Activated B cell treated with CpG ODN at 0.5 μM for 24 hours (primary cell): ENCODE data around the gene RIMBP2. TPM values are rescaled to one million over a fixed set of nuclear protein-coding genes. Genes with fewer than 3 reads are reported as not detected.

Experiments
- ATAC-seq: fragments of 200-7000 bp; cut with Tn5 transposase; one replicate; pipeline ENCODE4 v1.10.0; 2021; ENCODE audit warnings: low read depth, mild to moderate bottlenecking, moderate library complexity
- CTCF ChIA-PET: fragments of 350-600 bp; sonication (Branson Sonifier 250); formaldehyde crosslinking; loops from one replicate; lab custom pipeline; 2021; ENCODE audit warnings: antibody characterized with exemption; lab: Charles Lee
- POLR2A ChIA-PET: fragments of 350-600 bp; sonication (Branson Sonifier 250); formaldehyde crosslinking; loops from one replicate; lab custom pipeline; 2021; ENCODE audit warnings: antibody characterized with exemption; lab: Charles Lee
- DNase-seq: peaks from one replicate; pipeline ENCODE4 v3.0.0; 2022
- H3K27ac Mint-ChIP-seq: one replicate; pipeline ENCODE4 v1.8.0; 2020; ENCODE audit warnings: mixed read lengths
- H3K27me3 Mint-ChIP-seq: one replicate; pipeline ENCODE4 v1.8.0; 2021; ENCODE audit warnings: mixed read lengths
- H3K36me3 Mint-ChIP-seq: one replicate; pipeline ENCODE4 v1.8.0; 2021; ENCODE audit warnings: low read depth, mixed read lengths
- H3K4me1 Mint-ChIP-seq: one replicate; pipeline ENCODE4 v1.8.0; 2021; ENCODE audit warnings: mixed read lengths
- H3K4me3 Mint-ChIP-seq: one replicate; pipeline ENCODE4 v1.8.0; 2020; ENCODE audit warnings: mild to moderate bottlenecking, mixed read lengths
- H3K9me3 Mint-ChIP-seq: one replicate; pipeline ENCODE4 v1.8.0; 2020; ENCODE audit warnings: mixed read lengths
- CTCF ChIP-seq: fragments of 200-600 bp; IDR thresholded peaks from one replicate; pipeline ENCODE4 v1.8.0; 2022; ENCODE audit warnings: antibody characterized with exemption, mild to moderate bottlenecking
- intact Hi-C: fragments of 100-400 bp; cut with micrococcal nuclease; formaldehyde crosslinking; loops from one replicate; pipeline ENCODE4 v1.15.1; 2024
- total RNA-seq: library from RNA; stranded (reverse); gene quantifications from 2 replicates; pipeline ENCODE4 v1.2.3, GENCODE V29; 2022

The RIMBP2 gene
- total RNA-seq, 1 donor from 2014 or later = not detected

GRCh38 chr12:130640901-130641300 lies 75.2 kb downstream of the RIMBP2 start:
- ChIA-PET POLR2A (no interaction called here), CTCF (no interaction called here)
- TF ChIP-seq CTCF = no peak
- DNase-seq = no peak
- ATAC-seq = no peak
- Mint-ChIP-seq H3K9me3 (no peaks in the 10 kb centered on the region), H3K4me1 (no peaks in the 10 kb centered on the region), H3K4me3 (no peak overlapping the region), H3K36me3 (no peaks in the 10 kb centered on the region), H3K27ac (no peak overlapping the region), H3K27me3 (no peaks in the 10 kb centered on the region)
- intact Hi-C loops = no loop called here

- TF ChIP-seq CTCF = no peak
- Mint-ChIP-seq H3K27me3 (no peaks in the 10 kb centered on the region), H3K4me1 (no peaks in the 10 kb centered on the region), H3K36me3 (no peaks in the 10 kb centered on the region), H3K27ac (no peak overlapping the region), H3K9me3 (no peaks in the 10 kb centered on the region), H3K4me3 (no peak overlapping the region)
- POLR2A ChIA-PET = no interaction called here
- intact Hi-C loops = no loop called here
- DNase-seq (no peak), ATAC-seq (no peak)
- CTCF ChIA-PET = no interaction called here
Measured at GRCh38 chr12:130640496-130640895, 75.6 kb downstream of the RIMBP2 start.

GRCh38 chr12:130639476-130640424 lies 76.3 kb downstream of the RIMBP2 start:
- no peak overlapping the region for H3K27ac Mint-ChIP-seq
- ChIA-PET CTCF (no interaction called here), POLR2A (no interaction called here)
- TF ChIP-seq CTCF = no peak
- H3K9me3 Mint-ChIP-seq = no peaks in the 10 kb centered on the region
- H3K27me3 Mint-ChIP-seq = no peaks in the 10 kb centered on the region
- ATAC-seq (no peak), DNase-seq (no peak)
- no peak overlapping the region for H3K4me3 Mint-ChIP-seq
- no peaks in the 10 kb centered on the region for H3K36me3 Mint-ChIP-seq
- H3K4me1 Mint-ChIP-seq = no peaks in the 10 kb centered on the region
- intact Hi-C loops = no loop called here

GRCh38 chr12:130636370-130636769 lies 79.7 kb downstream of the RIMBP2 start:
- H3K27ac Mint-ChIP-seq = no peak overlapping the region
- H3K36me3 Mint-ChIP-seq = no peaks in the 10 kb centered on the region
- DNase-seq = no peak
- no peaks in the 10 kb centered on the region for H3K27me3 Mint-ChIP-seq
- H3K9me3 Mint-ChIP-seq = no peaks in the 10 kb centered on the region
- H3K4me3 Mint-ChIP-seq = no peak overlapping the region
- ChIA-PET POLR2A (no interaction called here), CTCF (no interaction called here)
- ATAC-seq = no peak
- intact Hi-C loops = no loop called here
- no peak for TF ChIP-seq CTCF
- H3K4me1 Mint-ChIP-seq = no peaks in the 10 kb centered on the region

GRCh38 chr12:130634866-130635265 lies 81.2 kb downstream of the RIMBP2 start:
- no peak overlapping the region for H3K27ac Mint-ChIP-seq
- ATAC-seq (no peak), DNase-seq (no peak)
- no peak for TF ChIP-seq CTCF
- no peaks in the 10 kb centered on the region for H3K27me3 Mint-ChIP-seq
- H3K4me1 Mint-ChIP-seq = no peaks in the 10 kb centered on the region
- H3K9me3 Mint-ChIP-seq = no peaks in the 10 kb centered on the region
- intact Hi-C loops = no loop called here
- H3K36me3 Mint-ChIP-seq = no peaks in the 10 kb centered on the region
- no peak overlapping the region for H3K4me3 Mint-ChIP-seq
- ChIA-PET CTCF (no interaction called here), POLR2A (no interaction called here)
